Measurements from ENCODE around the gene GCN1. TPM values are rescaled to one million over a fixed set of nuclear protein-coding genes. Genes with fewer than 3 reads are reported as not detected.
A peak's percentile ranks its signal among the peaks of the same experiment; 100 is the strongest.

Gene GCN1
- total and polyA plus RNA-seq, 2 experiments from 2014 or later: 28.2 to 197 TPM

GRCh38 chr12:120225852-120226640, 31.5 kb upstream of the GCN1 start:
- Histone ChIP-seq H2AFZ (no peak overlapping the region), H3K4me3 (no peak overlapping the region), H3K4me2 (peak overlapping the region; percentile 60), H3K36me3 (replicated peaks; ENCODE audit: insufficient read depth, low read depth) (no peaks in the 10 kb centered on the region), H3K9me2 (replicated peaks; ENCODE audit: insufficient read depth) (no peaks in the 10 kb centered on the region), H3K4me1 (ENCODE audit: insufficient read depth) (peaks cover 73% of the 10 kb centered on the region), H3K27ac (peak overlapping the region; percentile 99), H3K79me2 (peaks cover 41% of the 10 kb centered on the region), H3K27me3 (no peaks in the 10 kb centered on the region), H3K9me3 (ENCODE audit: low read depth) (no peaks in the 10 kb centered on the region), H4K20me1 (ENCODE audit: insufficient read depth, poor library complexity, severe bottlenecking) (no peaks in the 10 kb centered on the region)
- no peak for TF ChIP-seq CTCF (IDR thresholded peaks at IDR 0.05; ENCODE audit: poor library complexity)
- no peak for TF ChIP-seq EZH2 (IDR thresholded peaks at IDR 0.05; ENCODE audit: borderline replicate concordance)
- no peak for TF ChIP-seq EZH2phosphoT487 (IDR thresholded peaks at IDR 0.05; ENCODE audit: low read depth, severe bottlenecking, unreplicated experiment)
- 79% methylated on average over 13 of the region's 13 CpGs for WGBS (ENCODE audit: low lambda C conversion rate, missing lambda C conversion rate)
- DNase-seq (ENCODE audit: low spot score): no peak

- peak; percentile 70 for DNase-seq (ENCODE audit: low spot score)
- H3K36me3 ChIP-seq (replicated peaks; ENCODE audit: insufficient read depth, low read depth): no peaks in the 10 kb centered on the region
- no peak overlapping the region for H2AFZ ChIP-seq
- no peaks in the 10 kb centered on the region for H3K9me2 ChIP-seq (replicated peaks; ENCODE audit: insufficient read depth)
- no peak for TF ChIP-seq EZH2phosphoT487 (IDR thresholded peaks at IDR 0.05; ENCODE audit: low read depth, severe bottlenecking, unreplicated experiment)
- no peak for TF ChIP-seq EZH2 (IDR thresholded peaks at IDR 0.05; ENCODE audit: borderline replicate concordance)
- no peak for TF ChIP-seq CTCF (IDR thresholded peaks at IDR 0.05; ENCODE audit: poor library complexity)
- H3K27ac ChIP-seq: peak overlapping the region; percentile 99
- no peaks in the 10 kb centered on the region for H4K20me1 ChIP-seq (ENCODE audit: insufficient read depth, poor library complexity, severe bottlenecking)
- H3K27me3 ChIP-seq: no peaks in the 10 kb centered on the region
- peaks cover 64% of the 10 kb centered on the region for H3K4me1 ChIP-seq (ENCODE audit: insufficient read depth)
- 20% methylated on average over 9 of the region's 9 CpGs for WGBS (ENCODE audit: low lambda C conversion rate, missing lambda C conversion rate)
- peak overlapping the region; percentile 60 for H3K4me2 ChIP-seq
- H3K79me2 ChIP-seq: peaks cover 41% of the 10 kb centered on the region
- H3K4me3 ChIP-seq: no peak overlapping the region
- no peaks in the 10 kb centered on the region for H3K9me3 ChIP-seq (ENCODE audit: low read depth)
These were observed 30.7 kb upstream of the GCN1 start for GRCh38 chr12:120225200-120225558.

- Histone ChIP-seq H3K36me3 (replicated peaks; ENCODE audit: insufficient read depth, low read depth) (no peaks in the 10 kb centered on the region), H3K4me3 (no peak overlapping the region), H3K27ac (peak overlapping the region; percentile 99), H3K4me1 (ENCODE audit: insufficient read depth) (peaks cover 58% of the 10 kb centered on the region), H4K20me1 (ENCODE audit: insufficient read depth, poor library complexity, severe bottlenecking) (no peaks in the 10 kb centered on the region), H3K79me2 (peaks cover 41% of the 10 kb centered on the region), H3K27me3 (no peaks in the 10 kb centered on the region), H3K9me3 (ENCODE audit: low read depth) (no peaks in the 10 kb centered on the region), H3K4me2 (peak overlapping the region; percentile 60), H2AFZ (no peak overlapping the region), H3K9me2 (replicated peaks; ENCODE audit: insufficient read depth) (no peaks in the 10 kb centered on the region)
- peak; percentile 72 for DNase-seq (ENCODE audit: low spot score)
- WGBS (ENCODE audit: low lambda C conversion rate, missing lambda C conversion rate): 61% methylated on average over 24 of the region's 25 CpGs
- no peak for TF ChIP-seq CTCF (IDR thresholded peaks at IDR 0.05; ENCODE audit: poor library complexity)
- TF ChIP-seq EZH2 (IDR thresholded peaks at IDR 0.05; ENCODE audit: borderline replicate concordance): no peak
- TF ChIP-seq EZH2phosphoT487 (IDR thresholded peaks at IDR 0.05; ENCODE audit: low read depth, severe bottlenecking, unreplicated experiment): no peak
These were observed 30.0 kb upstream of the GCN1 start for GRCh38 chr12:120224304-120225199.
